ENCODE data around the gene ETFBKMT.

The ETFBKMT gene

GRCh38 chr12:31659087-31659942 lies at the start of gene ETFBKMT:
Gene ETFBKMT (plus strand): TSS chr12:31659688. CDS start chr12:31661954, 2,266 bp downstream.
- DNase-seq (ENCODE audit: low read depth), result peak; percentile 98
- peak within 1 kb of the TSS; percentile 92 for H3K4me3 ChIP-seq (ENCODE audit: low read depth, low read length)
- peak; percentile 30 for TF ChIP-seq CTCF (IDR thresholded peaks at IDR 0.05; ENCODE audit: insufficient read depth, low read depth, low read length, missing control alignments)

GRCh38 chr12:31612819-31613218 lies 46.7 kb upstream of the ETFBKMT start:
- no peak overlapping the region for H3K4me3 ChIP-seq (ENCODE audit: low read depth, low read length)
- no peak for TF ChIP-seq CTCF (IDR thresholded peaks at IDR 0.05; ENCODE audit: insufficient read depth, low read depth, low read length, missing control alignments)
- no peak for DNase-seq (ENCODE audit: low read depth)

- no peak overlapping the region for H3K4me3 ChIP-seq (ENCODE audit: low read depth, low read length)
- no peak for TF ChIP-seq CTCF (IDR thresholded peaks at IDR 0.05; ENCODE audit: insufficient read depth, low read depth, low read length, missing control alignments)
- peak; percentile 30 for DNase-seq (ENCODE audit: low read depth)
Measured at GRCh38 chr12:31618228-31619025, 41.1 kb upstream of the ETFBKMT start.

- no peak for TF ChIP-seq CTCF (IDR thresholded peaks at IDR 0.05; ENCODE audit: insufficient read depth, low read depth, low read length, missing control alignments)
- no peak for DNase-seq (ENCODE audit: low read depth)
- H3K4me3 ChIP-seq (ENCODE audit: low read depth, low read length), result no peak overlapping the region
Measured at GRCh38 chr12:31620311-31620710, 39.2 kb upstream of the ETFBKMT start.

- TF ChIP-seq CTCF (IDR thresholded peaks at IDR 0.05; ENCODE audit: insufficient read depth, low read depth, low read length, missing control alignments), result no peak
- no peak for DNase-seq (ENCODE audit: low read depth)
- H3K4me3 ChIP-seq (ENCODE audit: low read depth, low read length), result no peak overlapping the region
Measured at GRCh38 chr12:31622038-31622437, 37.5 kb upstream of the ETFBKMT start.

- no peak overlapping the region for H3K4me3 ChIP-seq (ENCODE audit: low read depth, low read length)
- TF ChIP-seq CTCF (IDR thresholded peaks at IDR 0.05; ENCODE audit: insufficient read depth, low read depth, low read length, missing control alignments), result no peak
- peak; percentile 19 for DNase-seq (ENCODE audit: low read depth)
Measured at GRCh38 chr12:31626270-31626995, 33.1 kb upstream of the ETFBKMT start.

All from GM12865 (cell line).